Sciatic nerve (tissue), 2 donors: ENCODE data around the gene UBA52. TPM values are rescaled to one million over a fixed set of nuclear protein-coding genes. Genes with fewer than 3 reads are reported as not detected.
"Not testable (repeated sequence)": the region's sequence is repeated elsewhere in the genome, so short reads cannot be mapped to it uniquely, and the experiment has no call there.

Experiments
- ATAC-seq: fragments of 200-7000 bp; cut with Tn5 transposase; one replicate; pipeline ENCODE4 v1.9.1; 2020; ENCODE audit warnings: mild to moderate bottlenecking, moderate library complexity
- DNase-seq: peaks from one replicate; pipeline ENCODE4 v3.0.0-alpha.2; 2020; ENCODE audit warnings: low spot score
- intact Hi-C: fragments of 100-400 bp; cut with DNase I; formaldehyde crosslinking; loops from one replicate; pipeline ENCODE4 v1.14.2; 2022
- total RNA-seq: library from RNA; stranded (reverse); fragmentation: NEBNext Ultra II Directional; extraction: Animal tissue kit (Norgen Biotek cat#: 25700); gene quantifications from one replicate; pipeline ENCODE4 v1.2.1, GENCODE V29; 2021
- donor health status: DM: no; HTN: no; CAD: no.
- donor health status: DM: no; HTN: no; CAD: no.

UBA52 gene
- total RNA-seq, 1 donor from 2014 or later = 779 TPM

GRCh38 chr19:18589380-18590272, 18.0 kb downstream of the UBA52 start:
- intact Hi-C loops = loop anchor here (5.0 to 10.0 kb wide), 2 partner anchors 85 to 258 kb away; no protein-coding TSS in a partner anchor
- DNase-seq (peak; percentile 82), ATAC-seq (peak; percentile 60)

GRCh38 chr19:18590273-18591272, 18.9 kb downstream of the UBA52 start:
- intact Hi-C loops = loop anchor here (5.0 to 10.0 kb wide), 2 partner anchors 84 to 257 kb away; no protein-coding TSS in a partner anchor
- DNase-seq (peak; percentile 82), ATAC-seq (peak; percentile 63)

- intact Hi-C loops = loop anchor here (5.0 to 10.0 kb wide), 2 partner anchors 83 to 255 kb away; no protein-coding TSS in a partner anchor
- ATAC-seq (peak; percentile 3), DNase-seq (no peak)
Measured at GRCh38 chr19:18591735-18592385, 20.2 kb downstream of the UBA52 start.

- not testable (repeated sequence) for DNase-seq, ATAC-seq
- intact Hi-C loops = loop anchor here (5.0 to 10.0 kb wide), 2 partner anchors 82 to 255 kb away; no protein-coding TSS in a partner anchor
Measured at GRCh38 chr19:18592732-18593131, 21.1 kb downstream of the UBA52 start.

- no peak for DNase-seq
- ATAC-seq = no peak
- intact Hi-C loops = loop anchor here (5.0 to 10.0 kb wide), 2 partner anchors 81 to 254 kb away; no protein-coding TSS in a partner anchor
Measured at GRCh38 chr19:18593367-18594095, 21.9 kb downstream of the UBA52 start.

GRCh38 chr19:18594096-18594823, 22.6 kb downstream of the UBA52 start:
- ATAC-seq = peak; percentile 66
- intact Hi-C loops = loop anchor here (5.0 to 10.0 kb wide), 2 partner anchors 81 to 253 kb away; no protein-coding TSS in a partner anchor
- peak; percentile 86 for DNase-seq

- intact Hi-C loops = loop anchor here (5.0 to 10.0 kb wide), 2 partner anchors 80 to 252 kb away; no protein-coding TSS in a partner anchor
- ATAC-seq = no peak
- DNase-seq = no peak
Measured at GRCh38 chr19:18594824-18595373, 23.2 kb downstream of the UBA52 start.

GRCh38 chr19:18595475-18595874, 23.8 kb downstream of the UBA52 start:
- ATAC-seq (no peak), DNase-seq (no peak)
- intact Hi-C loops = loop anchor here (10.0 kb wide), 1 partner anchor 79 kb away; no protein-coding TSS in a partner anchor

- peak; percentile 78 for DNase-seq
- intact Hi-C loops = loop anchor here (10.0 kb wide), 1 partner anchor 78 kb away; no protein-coding TSS in a partner anchor
Measured at GRCh38 chr19:18596752-18597157, 25.1 kb downstream of the UBA52 start.

GRCh38 chr19:18597809-18598660, 26.4 kb downstream of the UBA52 start:
- DNase-seq = no peak
- intact Hi-C loops = loop anchor here (10.0 kb wide), 1 partner anchor 77 kb away; no protein-coding TSS in a partner anchor
- ATAC-seq = no peak

More at GRCh38 chr19:18596752-18597157, 25.1 kb downstream of the UBA52 start:
- no peak for ATAC-seq

- intact Hi-C loops = loop anchor here (10.0 kb wide), 1 partner anchor 75 kb away; no protein-coding TSS in a partner anchor
- no peak for ATAC-seq
- DNase-seq = no peak
Measured at GRCh38 chr19:18599485-18599884, 27.8 kb downstream of the UBA52 start.

GRCh38 chr19:18600692-18601397, 29.2 kb downstream of the UBA52 start:
- DNase-seq, ATAC-seq, intact Hi-C loops: not testable (repeated sequence)

GRCh38 chr19:18601875-18602274, 30.2 kb downstream of the UBA52 start:
- ATAC-seq (no peak), DNase-seq (no peak)
- intact Hi-C loops = no loop called here

GRCh38 chr19:18603255-18603957, 31.7 kb downstream of the UBA52 start:
- ATAC-seq (no peak), DNase-seq (no peak)
- intact Hi-C loops = no loop called here
